ENCODE measurements around the gene NT5E. TPM values are rescaled to one million over a fixed set of nuclear protein-coding genes. Genes with fewer than 3 reads are reported as not detected.

Gene NT5E
- total and polyA plus RNA-seq, 2 of the 13 experiments (the other 11 are each of a cell fraction or from before 2014, with no cell fraction given), result 9.5 to 33.0 TPM

GRCh38 chr6:85405175-85405852, 44.6 kb upstream of the NT5E start (continued):
- TF ChIP-seq E2F2 (CRISPR knock-in tag; IDR thresholded peaks at IDR 0.05; ENCODE audit: borderline replicate concordance) (no peak), JUN (CRISPR knock-in tag; IDR thresholded peaks at IDR 0.05) (no peak), PAX8 (CRISPR knock-in tag; IDR thresholded peaks at IDR 0.05; ENCODE audit: borderline replicate concordance) (no peak), NRL (CRISPR knock-in tag; IDR thresholded peaks at IDR 0.05; ENCODE audit: borderline replicate concordance) (no peak), CEBPG (CRISPR knock-in tag; IDR thresholded peaks at IDR 0.05) (no peak; the same call in 1 of the 2 replicates), PBX2 (CRISPR knock-in tag; IDR thresholded peaks at IDR 0.05) (no peak), ZBTB14 (CRISPR knock-in tag; IDR thresholded peaks at IDR 0.05) (no peak), RBFOX2 (IDR thresholded peaks at IDR 0.05; ENCODE audit: low read depth, low read length) (peak; percentile 66), MAFG (CRISPR knock-in tag; IDR thresholded peaks at IDR 0.05) (no peak), CBX2 (IDR thresholded peaks at IDR 0.05; ENCODE audit: low read depth, low read length) (no peak), CBX2 (CRISPR knock-in tag; IDR thresholded peaks at IDR 0.05; ENCODE audit: low read depth) (no peak), ZBTB34 (CRISPR knock-in tag; IDR thresholded peaks at IDR 0.05) (no peak), NR2C2 (CRISPR knock-in tag; IDR thresholded peaks at IDR 0.05; ENCODE audit: borderline replicate concordance) (no peak), KDM4B (CRISPR knock-in tag; IDR thresholded peaks at IDR 0.05) (no peak), HNRNPLL (IDR thresholded peaks at IDR 0.05; ENCODE audit: low read depth, low read length, poor library complexity, severe bottlenecking) (no peak), ZNF12 (CRISPR knock-in tag; IDR thresholded peaks at IDR 0.05) (peak; percentile 26; the same call in 1 of the 2 replicates), ZNF841 (CRISPR knock-in tag; IDR thresholded peaks at IDR 0.05; ENCODE audit: borderline replicate concordance) (no peak), ELF1 (CRISPR knock-in tag; IDR thresholded peaks at IDR 0.05) (no peak; the same call in 1 of the 2 replicates), TERF1 (CRISPR knock-in tag; IDR thresholded peaks at IDR 0.05) (no peak), KDM1A (CRISPR knock-in tag; IDR thresholded peaks at IDR 0.05) (no peak), ZNF335 (CRISPR knock-in tag; IDR thresholded peaks at IDR 0.05) (no peak), MLLT10 (CRISPR knock-in tag; IDR thresholded peaks at IDR 0.05) (no peak), MXI1 (IDR thresholded peaks at IDR 0.05; ENCODE audit: borderline replicate concordance, low read depth, low read length) (peak; percentile 16; the same call in 1 of the 3 replicates), TFDP2 (CRISPR knock-in tag; IDR thresholded peaks at IDR 0.05) (no peak)

Data from HepG2 (cell line).